ENCODE results near the gene SETD2.
A peak's percentile ranks its signal among the peaks of the same experiment; 100 is the strongest.
"Not testable (repeated sequence)": the region's sequence is repeated elsewhere in the genome, so short reads cannot be mapped to it uniquely, and the experiment has no call there.

The SETD2 gene

DNA sequence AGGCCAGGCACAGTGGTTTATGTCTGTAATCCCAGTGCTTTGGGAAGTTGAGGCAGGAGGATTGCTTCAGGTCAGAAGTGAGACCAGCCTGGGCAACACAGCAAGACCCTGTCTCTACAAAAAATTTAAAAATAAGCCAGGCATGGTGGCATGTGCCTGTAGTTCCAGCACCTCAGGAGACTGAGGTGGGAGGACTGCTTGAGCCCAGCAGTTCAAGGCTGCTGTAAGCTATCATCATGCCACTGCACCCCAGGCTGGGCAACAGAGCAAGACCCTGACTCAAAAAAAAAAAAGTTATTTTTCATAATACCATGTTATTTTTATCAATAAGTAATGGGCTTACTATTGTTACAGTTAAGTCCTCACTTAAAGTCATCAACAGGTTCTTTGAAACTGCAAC lies 59.7 kb downstream of the SETD2 start:
- DNase-seq (ENCODE audit: low read depth in 2 of 3, low spot score in 1 of 3) = no peak

DNA sequence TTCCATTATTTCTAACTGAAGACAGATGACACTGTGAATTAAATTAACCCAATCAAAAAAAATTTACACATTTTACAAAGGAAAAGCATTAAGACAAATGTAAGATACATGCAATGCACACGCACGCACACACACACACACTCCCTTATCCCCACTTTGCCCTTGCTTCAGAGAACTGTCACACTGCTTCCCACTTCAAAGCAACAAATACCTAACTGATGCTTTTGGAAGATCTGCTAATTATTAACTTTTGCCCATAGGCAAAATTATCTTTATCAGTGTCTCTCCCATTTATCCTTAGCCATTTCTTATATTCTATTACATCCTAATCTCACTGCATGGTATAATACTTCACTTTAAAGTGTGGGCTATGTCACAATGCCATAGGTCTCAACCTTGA lies 60.3 kb downstream of the SETD2 start:
- no peak for DNase-seq (ENCODE audit: low read depth in 2 of 3, low spot score in 1 of 3)

DNA sequence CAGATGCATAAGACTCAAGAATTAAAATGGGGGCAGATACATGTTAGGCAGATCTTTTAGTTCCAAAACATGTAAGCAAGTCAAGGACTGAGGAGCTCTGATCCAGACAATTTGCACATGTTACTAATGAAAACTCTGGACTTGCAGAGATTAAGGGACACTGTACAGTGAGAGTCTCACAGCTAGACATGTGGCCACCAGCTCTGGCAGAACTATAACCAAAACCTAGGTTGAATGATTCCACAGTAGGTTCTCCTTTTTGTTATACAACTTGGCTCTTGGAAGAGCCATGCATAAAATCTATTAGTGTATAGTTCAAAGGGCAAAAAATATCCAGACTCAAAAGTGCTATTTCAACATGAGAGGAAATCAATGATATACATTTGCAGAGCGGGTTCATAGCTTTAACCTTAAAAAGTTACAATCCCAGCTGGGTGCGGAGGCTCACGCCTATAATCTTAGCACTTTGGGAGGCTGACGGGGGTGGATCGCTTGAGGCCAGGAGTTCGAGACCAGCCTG lies 61.8 kb downstream of the SETD2 start:
- DNase-seq (ENCODE audit: low read depth in 2 of 3, low spot score in 1 of 3) = no peak

DNA sequence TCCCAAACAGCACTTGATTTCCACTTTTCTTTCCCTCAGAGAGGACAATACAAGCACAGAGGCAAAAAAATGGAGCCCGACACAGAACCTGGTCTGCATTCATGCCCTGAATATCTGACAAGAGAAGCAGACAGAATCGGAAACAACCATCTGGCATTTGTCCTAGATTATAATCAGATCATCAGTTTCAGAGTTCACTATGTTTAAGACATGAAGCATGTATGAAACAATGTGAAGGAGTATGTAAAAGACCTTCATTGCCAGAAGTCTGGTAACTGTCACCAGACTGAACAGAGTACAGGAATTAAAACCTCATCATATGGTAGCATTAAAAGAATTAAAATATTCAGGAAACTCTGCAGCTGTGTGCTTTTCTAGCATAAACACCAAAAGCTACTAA lies 65.0 kb downstream of the SETD2 start:
- no peak for DNase-seq (ENCODE audit: low read depth in 2 of 3, low spot score in 1 of 3)

DNA sequence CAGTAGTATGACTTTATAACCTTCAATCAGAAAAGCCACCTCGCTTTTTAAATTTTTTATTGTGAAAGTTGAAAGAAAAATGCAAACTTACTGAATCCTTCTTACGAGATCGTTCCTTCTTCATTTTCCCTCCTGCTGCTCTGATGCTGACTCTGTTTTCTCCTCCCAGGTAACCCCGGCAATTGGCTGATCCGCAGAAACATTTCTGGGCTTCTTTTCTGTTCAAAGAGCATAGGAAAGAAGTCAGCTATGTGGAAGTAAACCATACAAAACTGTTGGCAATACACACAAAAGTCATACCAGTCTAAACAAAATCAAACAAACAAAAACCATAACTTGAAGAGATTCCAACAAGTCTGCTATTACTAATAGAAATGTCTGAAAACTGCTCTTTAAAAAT lies 66.0 kb downstream of the SETD2 start:
- DNase-seq (ENCODE audit: low read depth in 2 of 3, low spot score in 1 of 3) = no peak

DNA sequence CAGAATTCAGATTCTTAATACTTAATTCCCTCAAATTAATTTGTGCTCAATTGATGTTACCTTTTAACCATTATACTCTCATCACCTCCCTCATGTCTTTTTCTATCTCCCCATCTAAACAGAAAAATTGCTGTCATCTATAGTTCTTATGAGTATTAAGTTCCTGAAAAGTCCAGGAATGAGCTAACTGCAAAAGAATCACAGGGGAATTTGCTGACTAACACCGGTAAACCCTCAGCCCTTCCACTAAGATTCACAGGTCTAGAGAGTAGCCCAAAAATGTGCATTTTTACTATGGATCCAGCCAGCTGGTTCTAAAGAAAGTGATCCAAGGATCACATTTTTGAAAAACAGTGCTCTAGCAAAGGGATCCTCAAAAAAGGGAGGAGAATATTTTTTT lies 67.0 kb downstream of the SETD2 start:
- no peak for DNase-seq (ENCODE audit: low read depth in 2 of 3, low spot score in 1 of 3)

DNA sequence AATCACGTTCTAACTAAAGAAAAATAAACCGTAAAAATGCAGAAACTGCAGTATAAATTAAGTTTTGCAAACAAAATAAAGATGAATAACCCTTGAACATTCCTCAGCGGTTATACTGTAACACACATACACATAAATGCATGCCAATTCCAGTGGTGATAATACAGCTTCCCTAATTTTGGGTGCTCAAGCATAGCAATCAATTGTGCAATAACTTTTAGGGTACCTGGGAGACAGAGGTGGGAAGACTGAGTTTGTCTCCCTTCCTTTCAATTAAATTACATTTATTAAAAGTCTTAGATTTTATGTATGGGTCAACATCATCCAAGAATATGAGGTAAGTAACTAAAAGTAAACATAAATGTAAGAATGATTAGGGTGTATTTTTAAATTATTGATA lies 71.8 kb downstream of the SETD2 start:
- DNase-seq (ENCODE audit: low read depth in 2 of 3, low spot score in 1 of 3) = no peak

DNA sequence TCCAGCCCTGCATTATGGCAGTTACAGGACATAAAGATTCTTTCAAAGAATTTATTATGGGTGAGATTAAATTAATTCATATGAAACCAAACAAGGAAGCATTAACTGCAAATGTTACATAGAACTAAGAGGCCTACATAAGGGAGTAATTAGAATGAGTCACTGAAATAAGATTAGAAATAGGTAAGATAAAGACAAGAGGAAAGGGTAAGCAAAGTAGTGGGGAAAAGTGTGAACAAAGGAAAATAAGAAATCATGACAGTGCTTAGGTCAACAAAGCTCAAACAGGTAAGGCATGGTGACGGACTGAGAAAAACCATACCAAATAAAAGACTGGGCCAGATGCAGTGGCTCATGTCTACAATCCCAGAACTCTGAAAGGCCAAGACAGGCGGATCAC lies 74.3 kb downstream of the SETD2 start:
- DNase-seq (ENCODE audit: low read depth in 2 of 3, low spot score in 1 of 3) = no peak

DNA sequence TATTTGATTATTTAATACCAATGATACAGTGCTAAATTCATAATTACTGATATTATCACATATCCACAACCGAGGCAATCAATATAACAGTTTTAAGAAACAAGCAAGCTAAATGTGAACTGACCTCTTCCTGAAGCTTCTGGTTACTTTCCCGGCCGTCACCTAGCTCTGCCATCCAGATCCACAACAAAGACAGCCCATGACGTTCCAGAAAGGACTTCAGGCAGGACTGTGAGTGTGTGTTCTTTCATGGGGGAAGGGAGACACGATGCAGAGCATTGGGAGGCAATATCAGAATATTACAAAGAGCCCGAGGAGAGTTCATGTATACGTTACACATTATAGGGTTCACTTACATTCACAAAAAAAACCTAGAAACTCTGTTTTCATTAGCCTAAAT lies 77.8 kb downstream of the SETD2 start:
- no peak for DNase-seq (ENCODE audit: low read depth in 2 of 3, low spot score in 1 of 3)

DNA sequence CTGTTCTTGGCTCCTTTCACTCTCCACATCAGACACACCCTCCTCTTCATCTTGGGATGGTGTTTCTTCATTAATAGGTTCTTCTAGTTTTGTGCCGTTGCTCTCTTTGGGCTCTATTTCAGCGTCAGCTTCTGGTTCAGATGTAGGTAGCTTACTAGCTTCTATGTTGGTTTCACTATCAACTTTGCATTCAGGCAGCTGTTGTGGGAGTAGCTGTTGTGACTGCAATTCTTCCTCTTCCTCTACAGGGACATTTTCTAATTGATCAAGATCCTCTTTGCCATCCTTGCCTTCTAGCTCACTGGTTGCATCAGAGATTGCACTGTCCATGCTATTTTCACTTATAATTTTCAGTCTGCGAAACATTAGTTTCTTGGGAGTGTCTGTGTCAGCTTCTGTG lies 80.1 kb downstream of the SETD2 start:
- DNase-seq (ENCODE audit: low read depth in 2 of 3, low spot score in 1 of 3) = no peak

DNA sequence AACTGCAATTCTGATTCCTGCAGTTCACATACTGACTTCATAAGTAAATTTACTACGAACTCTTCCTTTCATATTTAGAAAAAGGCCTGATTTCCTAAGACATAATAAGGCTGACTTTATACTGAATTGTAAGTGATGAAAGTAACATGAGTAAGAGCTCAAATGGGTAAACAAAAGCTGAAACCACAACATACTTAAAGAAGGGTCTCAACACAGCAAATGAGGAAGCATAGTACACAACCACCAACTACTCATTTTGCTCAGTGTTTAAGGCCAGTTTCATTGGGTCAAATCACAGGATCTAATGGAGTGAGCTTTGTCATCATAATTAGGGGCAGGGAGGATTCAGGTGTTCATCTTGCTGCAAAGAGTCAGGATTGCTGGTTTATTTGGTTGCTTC lies 81.4 kb downstream of the SETD2 start:
- DNase-seq (ENCODE audit: low read depth in 2 of 3, low spot score in 1 of 3) = no peak

DNA sequence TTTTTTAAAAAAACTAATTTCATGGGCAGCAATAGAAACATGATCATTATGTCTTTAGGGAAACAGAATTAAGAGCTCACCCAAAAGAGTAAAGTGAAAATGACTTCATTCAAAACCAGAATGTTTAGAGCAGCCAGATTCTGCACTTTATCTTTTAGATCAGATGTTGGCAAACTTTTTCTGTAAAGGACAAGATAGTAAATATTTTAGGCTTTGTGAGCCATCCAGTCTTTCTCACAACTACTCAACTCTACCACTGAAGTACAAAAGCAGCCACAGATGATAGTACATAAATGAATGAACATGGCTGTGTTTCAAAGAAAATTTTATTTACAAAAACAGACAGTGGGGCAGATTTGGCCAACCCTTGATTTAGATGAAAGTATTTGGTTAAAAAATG lies 84.5 kb downstream of the SETD2 start:
- no peak for DNase-seq (ENCODE audit: low read depth in 2 of 3, low spot score in 1 of 3)

DNA sequence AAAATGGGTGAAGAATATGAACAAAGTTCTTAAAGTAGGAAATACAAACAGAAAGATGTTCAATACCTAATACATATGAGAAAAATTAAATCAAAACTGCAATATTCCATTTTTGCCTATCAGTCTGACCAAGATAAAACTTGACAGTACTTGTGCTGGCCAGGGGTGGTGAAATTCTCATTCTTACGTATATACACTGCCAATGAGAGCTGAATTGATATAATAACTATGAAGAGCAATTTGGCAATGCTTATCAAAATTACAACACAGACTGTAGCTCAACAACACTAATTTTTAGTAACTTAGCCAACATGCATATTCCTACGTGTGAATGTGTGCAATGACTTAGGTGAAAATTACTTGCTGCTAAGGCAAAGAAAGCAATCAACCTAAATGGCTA lies 90.2 kb downstream of the SETD2 start:
- no peak for DNase-seq (ENCODE audit: low read depth in 2 of 3, low spot score in 1 of 3)

DNA sequence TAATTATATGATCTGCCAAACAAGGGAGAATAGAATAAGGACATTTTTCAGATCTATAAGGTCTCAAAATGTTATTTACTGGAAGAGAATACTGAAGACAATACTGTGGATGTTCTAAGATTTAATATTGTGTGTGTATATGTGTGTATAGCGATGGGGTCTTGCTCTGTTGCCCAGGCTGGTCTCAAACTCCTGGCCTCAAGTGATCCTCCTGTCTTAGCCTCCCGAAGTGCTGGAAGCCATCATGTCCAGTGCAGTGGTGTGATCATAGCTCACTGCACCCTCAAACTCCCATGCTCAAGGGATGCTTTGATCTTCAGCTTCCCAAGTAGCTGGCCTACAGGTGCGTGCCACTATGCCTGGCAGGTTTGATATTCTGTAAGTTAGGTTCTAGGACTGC lies 93.1 kb downstream of the SETD2 start:
- no peak for DNase-seq (ENCODE audit: low read depth in 2 of 3, low spot score in 1 of 3)

DNA sequence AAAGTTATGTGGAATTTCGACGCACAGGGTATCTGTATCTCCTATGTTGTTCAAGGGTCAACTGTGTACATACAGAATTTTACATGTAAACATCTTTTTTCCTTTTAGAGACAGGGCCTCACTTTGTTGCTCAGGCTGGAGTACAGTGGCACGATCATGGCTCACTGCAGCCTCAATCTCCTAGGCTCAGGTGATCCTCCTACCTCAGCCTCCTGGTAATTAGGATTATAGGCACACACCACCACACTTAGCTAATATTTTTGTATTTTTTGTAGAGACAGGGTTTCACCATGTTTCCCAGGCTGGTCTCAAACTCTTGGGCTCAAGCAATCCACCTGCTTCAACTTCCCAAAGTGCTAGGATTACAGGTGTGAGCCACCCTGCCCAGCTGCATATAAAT lies 97.7 kb downstream of the SETD2 start:
- DNase-seq (ENCODE audit: low read depth in 2 of 3, low spot score in 1 of 3) = not testable (repeated sequence)

DNA sequence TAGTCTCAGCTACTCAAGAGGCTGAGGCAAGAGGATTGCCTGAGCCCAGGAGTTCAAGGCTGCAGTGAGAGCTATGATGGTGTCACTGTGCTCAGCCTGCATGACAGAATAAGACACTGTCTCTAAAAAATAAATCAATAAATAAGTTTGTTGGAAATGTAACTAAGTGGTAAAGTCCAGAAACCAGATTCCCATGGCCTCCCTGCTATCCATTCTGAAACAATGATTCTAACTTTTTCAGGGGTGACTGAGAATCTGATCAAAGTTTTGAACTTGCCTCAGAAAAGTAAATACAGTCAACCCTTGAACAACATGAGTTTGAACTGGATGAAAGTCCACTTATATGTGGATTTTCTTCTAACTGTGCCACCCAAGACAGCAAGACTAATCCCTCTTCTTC lies 98.2 kb downstream of the SETD2 start:
- DNase-seq (ENCODE audit: low read depth in 2 of 3, low spot score in 1 of 3) = no peak

DNA sequence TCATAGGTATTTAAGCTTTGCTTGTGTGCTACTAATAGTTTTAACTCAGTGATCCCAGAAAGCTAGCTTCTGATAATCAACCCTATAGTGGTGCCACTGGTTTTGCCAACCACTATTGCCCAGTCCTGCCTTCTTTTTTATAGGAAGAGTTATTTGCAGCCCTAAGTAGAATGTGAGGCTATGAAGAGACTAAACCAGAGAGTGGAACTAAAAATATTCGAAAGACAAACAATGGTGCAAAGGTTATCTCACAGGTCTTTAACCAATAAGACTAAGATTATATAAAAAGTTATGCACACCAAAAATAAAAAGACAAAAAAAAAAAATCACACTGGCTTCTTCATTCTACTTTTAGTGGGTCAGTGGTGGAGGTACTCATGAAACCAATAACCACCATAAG lies 98.9 kb downstream of the SETD2 start:
- DNase-seq (ENCODE audit: low read depth in 2 of 3, low spot score in 1 of 3) = no peak

DNA sequence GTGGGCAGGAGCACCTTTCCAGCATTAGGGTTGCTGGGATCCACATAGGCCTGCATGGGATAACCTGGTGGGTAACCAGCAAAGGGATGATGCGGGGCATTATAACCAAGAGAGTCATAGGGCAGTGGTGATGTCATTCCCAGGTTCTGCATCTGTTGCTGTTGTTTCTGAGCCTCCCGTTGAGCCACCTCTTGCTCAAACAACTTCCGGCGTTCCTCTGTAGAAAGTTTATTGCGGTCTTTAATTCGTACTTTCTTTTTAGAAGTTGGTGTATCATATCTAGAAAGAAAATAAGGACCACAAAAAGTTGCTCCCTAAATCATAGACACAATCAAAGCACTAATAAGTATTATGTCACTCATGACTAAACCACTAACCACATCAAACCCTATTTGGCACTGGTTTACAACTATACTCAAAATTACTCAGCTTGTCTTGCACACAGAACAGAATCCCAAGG lies 106.7 kb downstream of the SETD2 start:
- peak; percentile 41 to 45 (median 41) for DNase-seq (ENCODE audit: low read depth in 2 of 3, low spot score in 1 of 3)

DNA sequence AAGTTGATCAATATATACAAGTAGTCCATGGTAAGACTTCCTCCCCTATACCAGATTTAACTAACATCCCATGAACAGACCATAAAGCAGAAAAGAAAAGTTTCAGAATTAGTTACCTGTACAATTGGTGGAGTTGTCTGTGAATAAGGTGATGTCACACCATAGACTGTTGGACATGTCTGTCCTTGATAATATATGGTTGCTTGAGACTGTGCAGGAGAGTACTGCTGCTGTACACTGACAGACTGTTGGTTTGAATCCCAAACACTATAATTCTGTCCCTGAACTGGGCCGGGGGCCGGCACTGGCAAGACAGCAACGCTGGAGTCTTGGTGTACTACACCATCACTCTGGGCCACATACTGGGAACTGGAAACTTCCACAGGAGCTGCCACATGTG lies 107.2 kb downstream of the SETD2 start:
- DNase-seq (ENCODE audit: low read depth in 2 of 3, low spot score in 1 of 3) = no peak

DNA sequence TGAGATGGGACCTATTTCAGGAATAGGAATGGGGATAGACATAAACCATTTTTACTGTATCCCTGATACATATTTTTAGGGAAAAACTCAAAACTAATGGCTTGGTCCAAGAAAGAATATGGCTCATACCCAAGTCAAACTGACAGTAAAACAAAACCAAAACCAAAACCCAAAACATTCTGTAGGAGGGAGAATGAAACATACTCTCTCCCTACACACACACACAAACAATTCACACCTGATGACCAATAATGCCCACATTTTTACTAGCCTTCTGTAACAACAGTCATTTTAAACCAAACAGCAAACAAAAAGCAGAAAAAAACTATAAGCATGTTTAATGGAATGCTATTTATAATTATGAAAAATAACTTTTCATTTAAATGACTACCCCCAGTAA lies 109.5 kb downstream of the SETD2 start:
- no peak for DNase-seq (ENCODE audit: low read depth in 2 of 3, low spot score in 1 of 3)

DNA sequence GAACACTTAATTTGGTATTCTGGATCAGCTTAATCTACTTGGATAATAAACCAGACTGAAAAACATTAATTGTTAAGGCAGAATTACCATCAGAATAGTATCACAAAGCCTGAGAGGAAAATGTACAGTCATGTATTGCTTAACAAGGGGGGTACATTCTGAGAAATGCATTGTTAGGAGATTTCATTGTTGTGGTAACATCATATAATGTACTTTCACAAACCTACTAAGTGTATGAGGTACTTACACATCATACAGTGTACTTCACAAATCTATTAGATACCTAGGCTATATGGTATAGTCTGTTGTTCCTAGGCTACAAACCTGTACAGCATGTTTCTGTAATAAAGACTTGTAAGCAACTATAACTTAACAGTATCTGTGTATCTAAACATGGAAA lies 116.2 kb downstream of the SETD2 start:
- DNase-seq (ENCODE audit: low read depth in 2 of 3, low spot score in 1 of 3) = no peak

DNA sequence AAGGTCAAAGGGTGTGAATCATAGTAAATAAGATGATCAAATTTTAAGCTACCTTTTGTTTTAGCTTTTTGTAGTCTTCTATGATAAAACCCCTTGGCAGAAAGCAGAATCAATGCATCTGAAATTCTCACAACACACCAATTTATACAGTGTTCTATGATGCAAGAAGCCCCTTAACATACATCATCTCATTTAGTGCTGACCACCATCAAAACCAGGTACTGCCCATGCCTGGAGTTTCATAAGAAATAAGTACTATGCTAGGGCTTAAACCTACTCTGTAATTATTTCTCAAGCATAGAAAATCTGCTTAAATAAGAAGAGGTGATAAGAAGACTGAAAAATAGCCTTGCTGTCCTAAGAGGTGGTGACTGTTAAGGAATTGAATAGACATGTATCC lies 116.8 kb downstream of the SETD2 start:
- no peak for DNase-seq (ENCODE audit: low read depth in 2 of 3, low spot score in 1 of 3)

DNA sequence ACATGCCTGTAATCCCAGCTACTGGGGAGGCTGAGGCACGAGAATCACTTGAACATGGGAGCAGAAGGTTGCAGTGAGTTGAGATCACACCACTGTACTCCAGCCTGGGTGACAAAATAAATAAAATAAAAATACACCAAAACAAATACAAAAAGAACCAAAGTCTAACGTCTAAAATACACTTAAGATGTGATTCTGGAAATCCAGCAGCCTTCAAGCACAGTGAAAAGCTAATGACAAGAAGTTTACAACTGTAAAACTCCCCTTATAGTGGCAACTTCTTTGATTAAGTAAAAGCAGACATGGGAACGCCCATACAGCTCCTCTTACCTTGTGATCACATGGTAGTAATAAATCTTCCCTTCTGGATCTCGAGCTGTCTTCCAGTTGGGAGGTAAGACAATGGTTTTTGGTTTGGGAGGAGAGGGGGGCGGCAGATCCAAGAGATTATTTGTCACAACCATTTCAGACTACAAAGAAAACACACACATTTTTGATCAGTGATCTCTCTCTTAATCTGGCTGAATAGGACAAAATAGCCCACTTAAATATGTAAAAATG lies 121.6 kb downstream of the SETD2 start:
- DNase-seq (ENCODE audit: low read depth in 2 of 3, low spot score in 1 of 3) = no peak

DNA sequence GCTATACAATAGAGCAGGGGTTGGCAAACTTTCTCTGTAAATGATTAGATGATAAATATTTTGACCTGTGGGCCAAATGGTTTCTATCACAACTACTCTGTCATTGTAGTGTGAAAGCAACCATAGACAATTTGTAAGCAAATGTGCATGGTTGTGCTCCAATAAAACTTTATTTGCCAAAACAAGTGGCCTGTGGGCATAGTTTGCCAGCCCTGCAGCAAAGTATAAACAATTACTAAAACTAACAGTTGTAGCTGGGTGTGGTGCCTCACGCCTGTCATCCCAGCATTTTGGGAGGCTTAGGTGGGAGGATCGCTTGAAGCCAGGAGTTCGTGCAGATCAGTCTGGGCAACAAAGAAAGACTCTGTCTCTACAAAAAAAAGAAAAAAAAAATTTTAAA lies 122.8 kb downstream of the SETD2 start:
- DNase-seq (ENCODE audit: low read depth in 2 of 3, low spot score in 1 of 3) = no peak
